Body of pancreas (tissue), 4 donors: ENCODE data around the gene GLIPR2. TPM values are rescaled to one million over a fixed set of nuclear protein-coding genes. Genes with fewer than 3 reads are reported as not detected.
A peak's percentile ranks its signal among the peaks of the same experiment; 100 is the strongest.

Experiments
- ATAC-seq: fragments of 150-250 bp; one replicate; pipeline ENCODE4 v1.9.1; 2016
- DNase-seq, 4 donors: peaks; one replicate each; pipeline ENCODE4 v3.0.0-alpha.2; 2019
- H3K27ac ChIP-seq, 4 donors: fragments of 200-600 bp; sonication (generic); 1 replicate in 3 of 4; 2 replicates in 1 of 4; pipeline versions ENCODE4 v1.5.1 to v1.6.1; 2016 to 2019; ENCODE audit warnings: mild to moderate bottlenecking in 1 of 4, mixed read lengths in 1 of 4, moderate library complexity in 1 of 4
- H3K27me3 ChIP-seq, 2 donors: fragments of 200-600 bp; sonication (generic); one replicate each; pipeline ENCODE4 v1.6.0; 2016; ENCODE audit warnings: mild to moderate bottlenecking in 1 of 2
- H3K36me3 ChIP-seq, 2 donors: fragments of 200-600 bp; sonication (generic); replicated peaks in 1 of 2; 2 replicates each; pipeline ENCODE4 v1.5.1; 2016; ENCODE audit warnings: low read depth in 2 of 2; ENCODE audit not compliant: insufficient read depth in 1 of 2
- H3K4me1 ChIP-seq: fragments of 200-600 bp; sonication (generic); one replicate; pipeline ENCODE4 v1.6.0; 2016
- H3K4me3 ChIP-seq, 2 donors: fragments of 200-600 bp; sonication (generic); 1 replicate in 1 of 2; 2 replicates in 1 of 2; pipeline ENCODE4 v1.5.1; 2016 to 2019
- H3K9me3 ChIP-seq, 3 donors: fragments of 200-600 bp; sonication (generic); 1 replicate in 2 of 3; 2 replicates in 1 of 3; pipeline ENCODE4 v1.5.1; 2016
- POLR2A ChIP-seq, 3 donors: fragments of 450-650 bp; IDR thresholded peaks; one replicate each; pipeline ENCODE4 v1.6.1; 2016; ENCODE audit warnings: antibody characterized with exemption in 3 of 3, mild to moderate bottlenecking in 2 of 3
- WGBS, 2 donors: methylation state at CpG; one replicate each; pipeline ENCODE4 v1.1.5; 2017; 5-methylcytosine and 5-hydroxymethylcytosine counted together
- intact Hi-C: fragments of 100-400 bp; cut with DNase I; formaldehyde crosslinking; loops from one replicate; pipeline ENCODE4 v1.15.1; 2023
- total RNA-seq, 2 donors: library from RNA; depleted of rRNA; stranded (reverse); fragments of >200 nt; gene quantifications; one replicate each; pipeline ENCODE4 v1.1.0, GENCODE V29; 2016
- TF ChIP-seq, protein P1 (sequence below), 7 experiments: fragments of 450-650 bp in 4 of 7; fragments of 200-600 bp in 3 of 7; sonication (generic) in 3 of 7; IDR thresholded peaks; one replicate each; pipeline ENCODE4 v1.5.1; 2016 to 2019; ENCODE audit warnings: antibody characterized with exemption in 7 of 7

GLIPR2 gene
- total RNA-seq, 2 donors from 2014 or later, result 1.6 to 4.4 TPM

DNA sequence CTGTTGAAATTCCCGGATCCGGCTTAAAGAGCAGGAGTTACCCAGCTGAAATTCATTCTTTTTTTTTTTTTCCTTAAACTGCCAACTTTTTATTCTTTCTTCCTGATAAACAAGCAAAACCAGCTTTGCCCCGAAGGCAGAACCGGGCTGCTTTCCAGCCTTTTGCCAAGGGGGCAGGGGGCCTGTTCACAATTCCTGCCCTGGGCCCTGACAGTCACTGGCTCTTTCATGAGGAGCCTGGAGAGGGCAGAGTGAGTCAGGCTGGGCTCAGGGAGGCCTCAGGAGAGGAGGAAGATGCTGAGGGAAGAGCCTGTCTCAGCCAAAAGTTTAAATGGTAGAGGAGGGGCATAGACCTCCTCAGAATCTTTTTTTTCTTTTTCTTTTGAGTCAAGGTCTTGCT is 4.8 kb downstream of the GLIPR2 start:
- H3K27me3 ChIP-seq, result no peaks in the 10 kb centered on the region
- ATAC-seq, result no peak
- TF ChIP-seq, protein P1, sequence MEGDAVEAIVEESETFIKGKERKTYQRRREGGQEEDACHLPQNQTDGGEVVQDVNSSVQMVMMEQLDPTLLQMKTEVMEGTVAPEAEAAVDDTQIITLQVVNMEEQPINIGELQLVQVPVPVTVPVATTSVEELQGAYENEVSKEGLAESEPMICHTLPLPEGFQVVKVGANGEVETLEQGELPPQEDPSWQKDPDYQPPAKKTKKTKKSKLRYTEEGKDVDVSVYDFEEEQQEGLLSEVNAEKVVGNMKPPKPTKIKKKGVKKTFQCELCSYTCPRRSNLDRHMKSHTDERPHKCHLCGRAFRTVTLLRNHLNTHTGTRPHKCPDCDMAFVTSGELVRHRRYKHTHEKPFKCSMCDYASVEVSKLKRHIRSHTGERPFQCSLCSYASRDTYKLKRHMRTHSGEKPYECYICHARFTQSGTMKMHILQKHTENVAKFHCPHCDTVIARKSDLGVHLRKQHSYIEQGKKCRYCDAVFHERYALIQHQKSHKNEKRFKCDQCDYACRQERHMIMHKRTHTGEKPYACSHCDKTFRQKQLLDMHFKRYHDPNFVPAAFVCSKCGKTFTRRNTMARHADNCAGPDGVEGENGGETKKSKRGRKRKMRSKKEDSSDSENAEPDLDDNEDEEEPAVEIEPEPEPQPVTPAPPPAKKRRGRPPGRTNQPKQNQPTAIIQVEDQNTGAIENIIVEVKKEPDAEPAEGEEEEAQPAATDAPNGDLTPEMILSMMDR (IDR thresholded peaks at IDR 0.05), result peak in 1 of 7 experiments; percentile 17
- no peak for TF ChIP-seq POLR2A (IDR thresholded peaks at IDR 0.05)
- H3K4me1 ChIP-seq, result peaks cover 12% of the 10 kb centered on the region
- intact Hi-C loops, result no loop called here
- DNase-seq, result peak in 1 of 4 donors; percentile 47
- H3K9me3 ChIP-seq, result peaks cover 0 to 7% (median 0%) of the 10 kb centered on the region in 3 donors
- 29 to 45% methylated on average over 4 of the region's 4 CpGs for WGBS, 2 donors
- peak overlapping the region in 1 of 4 donors; percentile 19 for H3K27ac ChIP-seq
- H3K4me3 ChIP-seq, result no peak overlapping the region
- no peaks in the 10 kb centered on the region for H3K36me3 ChIP-seq

DNA sequence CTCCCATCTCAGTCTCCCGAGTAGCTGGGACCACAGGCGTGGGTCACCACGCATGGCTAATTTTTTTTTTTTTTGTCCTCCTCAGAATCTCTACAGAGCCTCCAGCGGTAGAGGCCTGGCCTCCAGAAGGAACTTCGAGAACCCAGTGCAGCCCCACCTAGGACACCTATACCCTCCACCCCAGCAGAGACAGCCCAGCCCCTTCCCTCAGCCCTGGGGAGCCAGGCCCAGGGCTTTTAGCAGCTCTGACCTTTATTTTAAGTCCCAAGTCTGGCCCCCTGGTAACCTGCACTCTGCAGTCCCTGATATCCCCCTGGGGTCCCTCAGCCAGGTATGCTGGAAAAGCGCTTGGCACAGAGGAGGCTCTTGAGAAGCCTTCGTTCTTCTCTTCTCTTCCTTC is 5.2 kb downstream of the GLIPR2 start:
- intact Hi-C loops, result no loop called here
- WGBS, 2 donors, result 88 to 91% methylated on average over 7 of the region's 7 CpGs
- H3K27me3 ChIP-seq, result no peaks in the 10 kb centered on the region
- H3K4me1 ChIP-seq, result peaks cover 8% of the 10 kb centered on the region
- DNase-seq (no peak), ATAC-seq (no peak)
- no peak overlapping the region for H3K4me3 ChIP-seq
- no peak overlapping the region for H3K27ac ChIP-seq
- TF ChIP-seq, protein P1 (IDR thresholded peaks at IDR 0.05), result no peak
- TF ChIP-seq POLR2A (IDR thresholded peaks at IDR 0.05), result no peak
- peaks cover 0 to 7% (median 0%) of the 10 kb centered on the region in 3 donors for H3K9me3 ChIP-seq
- no peaks in the 10 kb centered on the region for H3K36me3 ChIP-seq

DNA sequence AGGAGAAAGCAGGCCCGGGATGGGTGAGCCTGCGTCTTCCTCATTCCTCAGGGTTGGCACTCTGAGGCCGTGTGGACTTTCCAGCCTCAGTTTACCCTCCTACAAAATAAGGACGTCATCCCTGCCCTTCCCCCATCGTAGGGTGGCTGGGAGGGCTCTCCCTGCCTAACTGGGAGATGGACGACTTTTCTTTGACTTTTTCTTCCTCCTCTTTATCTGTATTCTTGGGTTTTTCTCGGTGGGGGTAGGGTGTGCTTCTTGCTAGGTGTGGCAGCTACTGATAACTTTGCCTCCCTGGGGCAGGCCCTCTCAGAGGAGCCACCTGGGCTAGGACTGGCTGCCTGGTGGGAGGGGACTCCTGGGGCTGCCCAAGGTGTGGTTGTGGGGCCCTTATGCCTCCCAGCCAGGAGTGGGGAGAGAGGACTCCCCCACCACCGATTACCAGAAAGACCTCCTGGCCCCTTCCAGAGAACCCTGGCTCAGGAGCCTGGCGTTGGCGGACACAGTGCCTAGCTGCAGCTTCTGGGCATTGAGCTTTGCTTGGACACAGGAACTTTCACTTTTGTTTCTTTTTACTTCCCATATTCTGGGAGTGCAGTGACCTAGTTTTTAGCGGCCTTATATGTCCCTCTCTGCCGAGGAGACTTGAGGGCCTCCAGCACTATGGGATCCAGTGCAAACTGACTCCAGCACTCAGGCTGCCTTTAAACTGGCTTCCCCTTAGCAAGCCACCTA is 6.1 kb downstream of the GLIPR2 start:
- ATAC-seq, result peak; percentile 32
- no peaks in the 10 kb centered on the region for H3K36me3 ChIP-seq
- peak overlapping the region in 2 of 4 donors; percentile 54 to 72 for H3K27ac ChIP-seq
- H3K9me3 ChIP-seq, result peaks cover 0 to 7% (median 0%) of the 10 kb centered on the region in 3 donors
- TF ChIP-seq, protein P1 (IDR thresholded peaks at IDR 0.05), result no peak
- no peak for TF ChIP-seq POLR2A (IDR thresholded peaks at IDR 0.05)
- no peak for DNase-seq
- intact Hi-C loops, result no loop called here
- H3K27me3 ChIP-seq, result no peaks in the 10 kb centered on the region
- H3K4me3 ChIP-seq, result no peak overlapping the region
- 51 to 65% methylated on average over 12 of the region's 12 CpGs for WGBS, 2 donors
- no peaks in the 10 kb centered on the region for H3K4me1 ChIP-seq

DNA sequence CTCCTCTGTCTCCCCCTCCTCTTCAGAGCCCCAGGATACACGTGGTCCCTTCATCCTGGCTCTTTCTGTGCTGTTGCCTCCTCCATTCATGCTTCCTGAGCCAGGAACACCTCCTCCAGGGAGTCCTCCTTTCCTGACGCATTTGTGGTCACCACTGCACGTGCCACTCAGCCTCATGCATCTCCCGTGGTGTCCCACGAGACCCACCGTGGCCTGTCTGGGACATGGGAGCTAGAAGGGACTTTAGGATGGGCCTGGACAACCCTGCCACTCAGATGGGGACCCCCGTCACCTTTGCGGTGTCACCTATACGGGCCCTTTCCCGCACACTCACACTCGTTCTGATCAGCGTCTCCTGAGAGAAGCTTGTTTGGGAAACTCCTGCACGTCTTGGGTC is 6.7 kb downstream of the GLIPR2 start:
- TF ChIP-seq, protein P1 (IDR thresholded peaks at IDR 0.05), result no peak
- no peak for TF ChIP-seq POLR2A (IDR thresholded peaks at IDR 0.05)
- WGBS, 2 donors, result 75% methylated on average over 13 of the region's 13 CpGs
- H3K9me3 ChIP-seq, result peaks cover 0 to 7% (median 0%) of the 10 kb centered on the region in 3 donors
- H3K27ac ChIP-seq, result peak overlapping the region in 2 of 4 donors; percentile 54 to 72
- ATAC-seq (no peak), DNase-seq (no peak)
- no peaks in the 10 kb centered on the region for H3K4me1 ChIP-seq
- no peaks in the 10 kb centered on the region for H3K36me3 ChIP-seq
- no peak overlapping the region for H3K4me3 ChIP-seq
- H3K27me3 ChIP-seq, result no peaks in the 10 kb centered on the region
- intact Hi-C loops, result no loop called here
